ENCODE results near the gene PPL.

- no peak for TF ChIP-seq CTCF (IDR thresholded peaks at IDR 0.05)
- TF ChIP-seq POLR2A (IDR thresholded peaks at IDR 0.05), result no peak
- no peak for TF ChIP-seq EP300 (IDR thresholded peaks at IDR 0.05)
These were observed at the start of gene PPL for GRCh38 chr16:4936991-4937781.
